Measurements from ENCODE around the gene SMC3. TPM values are rescaled to one million over a fixed set of nuclear protein-coding genes. Genes with fewer than 3 reads are reported as not detected.
"Not testable (repeated sequence)": the region's sequence is repeated elsewhere in the genome, so short reads cannot be mapped to it uniquely, and the experiment has no call there.

The SMC3 gene
- polyA plus RNA-seq, 2 of the 4 experiments (the other 2 are of a cell fraction), result 59.5 to 60.5 TPM

DNA sequence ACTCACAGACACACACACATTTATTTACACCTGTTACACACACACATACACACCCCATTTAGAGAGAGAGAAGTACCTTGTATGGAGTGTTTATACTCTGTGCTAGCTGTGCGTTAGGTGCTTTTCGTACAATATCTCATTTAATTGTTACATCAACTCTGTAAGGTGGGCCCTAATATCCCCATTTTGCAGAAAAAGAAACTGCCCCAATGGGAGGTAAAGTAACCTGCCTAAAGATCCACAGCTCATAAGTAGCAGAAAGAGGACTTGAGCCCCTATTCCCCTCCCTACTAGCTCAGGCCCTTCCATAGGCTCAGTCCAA, 52.9 kb downstream of the SMC3 start:
- Histone ChIP-seq H3K9me3 (no peaks in the 10 kb centered on the region), H3K4me3 (no peak overlapping the region), H3K4me1 (no peaks in the 10 kb centered on the region), H3K4me2 (no peak overlapping the region), H3K27ac (no peak overlapping the region)
- FAIRE-seq (no peak), ATAC-seq (no peak), DNase-seq (ENCODE audit: low read depth in 1 of 2, low spot score in 1 of 2) (no peak)
- CTCF ChIA-PET, result interaction anchor here (1.5 to 2.7 kb wide), 2 partner anchors 9 to 61 kb away, joined by 6 to 10 read pairs; no protein-coding TSS in a partner anchor
- 92% methylated on average over 2 of the region's 2 CpGs for WGBS (ENCODE audit: missing lambda C conversion rate)
- POLR2A ChIA-PET, result no interaction called here
- TF ChIP-seq KDM5A (IDR thresholded peaks at IDR 0.05) (no peak), NR3C1 (IDR thresholded peaks at IDR 0.05) (no peak), NPAS2 (CRISPR knock-in tag; IDR thresholded peaks at IDR 0.05; ENCODE audit: borderline replicate concordance) (no peak), HDAC2 (IDR thresholded peaks at IDR 0.05) (no peak), EHF (CRISPR knock-in tag; IDR thresholded peaks at IDR 0.05) (no peak)

DNA sequence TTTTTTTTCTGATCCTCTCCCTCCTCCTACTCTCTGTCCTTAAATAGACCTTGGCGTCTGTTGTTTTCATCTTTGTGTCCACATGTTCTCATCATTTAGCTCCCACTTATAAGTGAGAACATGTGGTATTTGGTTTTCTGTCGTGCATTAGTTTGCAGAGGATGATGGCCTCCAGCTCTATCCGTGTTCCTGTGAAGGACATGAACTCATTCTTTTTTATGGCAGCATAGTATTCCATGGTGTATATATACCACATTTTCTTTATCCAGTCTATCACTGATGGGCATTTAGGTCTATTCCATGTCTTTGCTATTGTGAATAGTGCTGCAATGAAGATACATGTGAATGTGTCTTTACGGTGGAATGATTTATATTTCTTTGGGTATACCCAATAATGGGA, 55.8 kb downstream of the SMC3 start:
- ATAC-seq; DNase-seq (ENCODE audit: low read depth in 1 of 2, low spot score in 1 of 2); H3K9me3 ChIP-seq; H3K4me1 ChIP-seq; H3K27ac ChIP-seq; FAIRE-seq; H3K4me3 ChIP-seq; H3K4me2 ChIP-seq; POLR2A ChIA-PET: not testable (repeated sequence)
- CTCF ChIA-PET, result interaction anchor here (0.6 to 3.2 kb wide), 6 partner anchors 12 to 1125 kb away, joined by 3 to 20 read pairs (median 6); no protein-coding TSS in a partner anchor
- WGBS (ENCODE audit: missing lambda C conversion rate), result 57% methylated on average over 4 of the region's 4 CpGs

DNA sequence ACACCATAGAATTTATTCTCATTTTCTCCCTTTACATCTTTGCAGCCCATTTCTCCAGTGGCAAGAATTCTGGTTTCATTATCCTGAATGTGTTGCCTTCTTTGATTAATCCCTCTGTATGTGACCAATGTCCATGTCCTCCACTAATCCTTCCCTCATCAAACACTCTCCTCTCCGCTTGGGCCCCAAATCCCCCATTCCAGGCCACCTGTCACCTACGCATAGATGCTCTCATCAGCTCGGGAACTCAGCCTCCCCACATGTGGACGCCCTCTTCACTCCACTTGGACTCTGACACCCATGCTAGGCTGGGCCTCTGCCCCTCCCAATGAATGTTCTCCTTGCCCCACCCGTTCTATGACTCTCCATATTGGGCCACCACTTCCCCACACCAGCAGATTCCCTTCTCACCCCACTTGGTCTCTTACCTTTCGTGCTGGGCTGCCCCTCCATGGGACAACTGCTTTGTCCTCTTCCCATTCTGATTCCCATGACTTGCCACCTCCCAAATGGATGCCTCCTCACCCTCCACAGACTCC, 57.9 kb downstream of the SMC3 start:
- no peak for TF ChIP-seq EHF (CRISPR knock-in tag; IDR thresholded peaks at IDR 0.05)
- TF ChIP-seq, protein P1, sequence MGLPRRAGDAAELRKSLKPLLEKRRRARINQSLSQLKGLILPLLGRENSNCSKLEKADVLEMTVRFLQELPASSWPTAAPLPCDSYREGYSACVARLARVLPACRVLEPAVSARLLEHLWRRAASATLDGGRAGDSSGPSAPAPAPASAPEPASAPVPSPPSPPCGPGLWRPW (IDR thresholded peaks at IDR 0.05), result no peak
- no peak for TF ChIP-seq TP53 (CRISPR knock-in tag; IDR thresholded peaks at IDR 0.05)
- no peak for TF ChIP-seq HEYL (CRISPR knock-in tag; IDR thresholded peaks at IDR 0.05)
- TF ChIP-seq HOXA7 (CRISPR knock-in tag; IDR thresholded peaks at IDR 0.05), result no peak
- no peak for TF ChIP-seq NPAS2 (CRISPR knock-in tag; IDR thresholded peaks at IDR 0.05; ENCODE audit: borderline replicate concordance)
- TF ChIP-seq ZC3H11A (IDR thresholded peaks at IDR 0.05), result no peak
- TF ChIP-seq, protein P2, sequence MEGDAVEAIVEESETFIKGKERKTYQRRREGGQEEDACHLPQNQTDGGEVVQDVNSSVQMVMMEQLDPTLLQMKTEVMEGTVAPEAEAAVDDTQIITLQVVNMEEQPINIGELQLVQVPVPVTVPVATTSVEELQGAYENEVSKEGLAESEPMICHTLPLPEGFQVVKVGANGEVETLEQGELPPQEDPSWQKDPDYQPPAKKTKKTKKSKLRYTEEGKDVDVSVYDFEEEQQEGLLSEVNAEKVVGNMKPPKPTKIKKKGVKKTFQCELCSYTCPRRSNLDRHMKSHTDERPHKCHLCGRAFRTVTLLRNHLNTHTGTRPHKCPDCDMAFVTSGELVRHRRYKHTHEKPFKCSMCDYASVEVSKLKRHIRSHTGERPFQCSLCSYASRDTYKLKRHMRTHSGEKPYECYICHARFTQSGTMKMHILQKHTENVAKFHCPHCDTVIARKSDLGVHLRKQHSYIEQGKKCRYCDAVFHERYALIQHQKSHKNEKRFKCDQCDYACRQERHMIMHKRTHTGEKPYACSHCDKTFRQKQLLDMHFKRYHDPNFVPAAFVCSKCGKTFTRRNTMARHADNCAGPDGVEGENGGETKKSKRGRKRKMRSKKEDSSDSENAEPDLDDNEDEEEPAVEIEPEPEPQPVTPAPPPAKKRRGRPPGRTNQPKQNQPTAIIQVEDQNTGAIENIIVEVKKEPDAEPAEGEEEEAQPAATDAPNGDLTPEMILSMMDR (IDR thresholded peaks at IDR 0.05), result no peak
- no peak for TF ChIP-seq JUN (IDR thresholded peaks at IDR 0.05)
- TF ChIP-seq MAZ (IDR thresholded peaks at IDR 0.05; ENCODE audit: borderline replicate concordance, low read depth, low read length), result no peak
- no peak overlapping the region for H3K4me2 ChIP-seq
- DNase-seq (ENCODE audit: low read depth in 1 of 2, low spot score in 1 of 2) (no peak), FAIRE-seq (no peak), ATAC-seq (no peak)
- no peak overlapping the region for H3K27ac ChIP-seq
- no peaks in the 10 kb centered on the region for H3K9me3 ChIP-seq
- ChIA-PET CTCF (interaction anchor here (1.5 to 3.0 kb wide), 2 partner anchors 15 to 56 kb away, joined by 5 to 9 read pairs; no protein-coding TSS in a partner anchor), POLR2A (no interaction called here)
- no peak overlapping the region for H3K4me3 ChIP-seq
- H3K4me1 ChIP-seq, result peaks cover 13% of the 10 kb centered on the region
- 76% methylated on average over 6 of the region's 6 CpGs for WGBS (ENCODE audit: missing lambda C conversion rate)

DNA sequence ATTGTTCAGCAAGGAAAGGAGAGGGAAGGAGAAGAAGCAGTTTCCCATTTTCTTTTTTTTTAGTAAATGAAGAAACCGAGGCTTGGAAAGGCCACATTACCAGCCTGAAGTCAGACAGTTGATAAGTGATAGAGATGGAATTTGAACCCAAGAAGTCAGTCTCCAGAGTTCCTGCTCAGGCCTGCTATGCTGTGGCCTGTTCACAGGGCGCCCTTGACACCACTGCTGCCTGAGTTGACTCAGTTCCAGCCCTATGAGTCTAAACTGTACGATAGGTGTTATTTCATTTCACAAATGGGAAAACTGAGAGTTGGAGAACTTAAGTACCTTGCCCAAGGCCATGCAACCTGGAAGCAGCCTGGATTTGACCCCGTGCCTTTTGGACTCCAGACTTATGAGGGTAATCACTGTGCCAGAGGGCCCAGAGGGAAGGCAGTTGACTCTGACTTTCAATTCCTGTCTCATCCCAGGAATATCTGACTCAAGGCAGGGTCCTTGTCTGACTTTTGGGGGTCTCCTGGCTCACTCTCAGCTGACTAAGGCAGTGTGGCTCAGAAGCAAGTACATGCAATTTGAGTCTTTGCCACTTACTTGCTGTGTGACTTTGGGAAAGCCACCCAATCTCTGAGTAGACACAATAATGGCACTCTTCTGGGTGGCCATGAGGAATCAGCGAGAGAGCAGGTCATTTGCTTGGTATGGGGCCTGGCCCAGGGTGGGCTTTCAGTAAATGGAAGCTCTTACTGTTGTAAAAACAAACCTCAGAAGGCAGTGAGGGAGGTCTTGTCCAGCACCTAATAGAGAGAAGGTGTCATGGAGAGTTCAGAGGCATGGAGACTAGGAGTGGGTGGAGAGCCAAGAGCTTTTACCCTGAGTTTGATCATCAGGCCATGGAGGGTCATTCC, 58.7 kb downstream of the SMC3 start:
- DNase-seq (ENCODE audit: low read depth in 1 of 2, low spot score in 1 of 2) (no peak), ATAC-seq (no peak), FAIRE-seq (no peak)
- no peaks in the 10 kb centered on the region for H3K9me3 ChIP-seq
- H3K27ac ChIP-seq, result no peak overlapping the region
- no peak overlapping the region for H3K4me3 ChIP-seq
- peaks cover 16% of the 10 kb centered on the region for H3K4me1 ChIP-seq
- POLR2A ChIA-PET, result no interaction called here
- CTCF ChIA-PET, result interaction anchor here (0.9 to 1.8 kb wide), 9 partner anchors 9 to 120 kb away, joined by 3 to 7 read pairs (median 4); no protein-coding TSS in a partner anchor
- TF ChIP-seq MYC (IDR thresholded peaks at IDR 0.05; ENCODE audit: borderline replicate concordance, low read length) (no peak), RARB (CRISPR knock-in tag; IDR thresholded peaks at IDR 0.05) (no peak), KDM5A (IDR thresholded peaks at IDR 0.05) (no peak), FOSB (CRISPR knock-in tag; IDR thresholded peaks at IDR 0.05) (no peak)
- no peak overlapping the region for H3K4me2 ChIP-seq
- 79% methylated on average over 5 of the region's 5 CpGs for WGBS (ENCODE audit: missing lambda C conversion rate)
